ENCODE results near the gene TIMM13. TPM values are rescaled to one million over a fixed set of nuclear protein-coding genes. Genes with fewer than 3 reads are reported as not detected.
A peak's percentile ranks its signal among the peaks of the same experiment; 100 is the strongest.

TIMM13 gene
- total and polyA plus RNA-seq, 9 of the 15 experiments (the other 6 are each of a cell fraction or from before 2014, with no cell fraction given) = 17.6 to 215 (median 71.8) TPM

GRCh38 chr19:2476451-2477140, 49.2 kb upstream of the TIMM13 start (continued):
- no peak for TF ChIP-seq CBX8 (IDR thresholded peaks at IDR 0.05; ENCODE audit: borderline replicate concordance, extremely low read depth, low read depth, low read length, poor library complexity, severe bottlenecking)
- TF ChIP-seq ARID4B (CRISPR knock-in tag; IDR thresholded peaks at IDR 0.05) = peak; percentile 21; the same call in 1 of the 2 replicates
- no peak for TF ChIP-seq ZKSCAN8 (CRISPR knock-in tag; IDR thresholded peaks at IDR 0.05)
- TF ChIP-seq IRF1 (CRISPR knock-in tag; IDR thresholded peaks at IDR 0.05; ENCODE audit: borderline replicate concordance) = no peak
- TF ChIP-seq CTCFL (IDR thresholded peaks at IDR 0.05; ENCODE audit: borderline replicate concordance, insufficient read depth, low read depth, low read length, poor library complexity, severe bottlenecking) = no peak
- TF ChIP-seq CCNT2 (IDR thresholded peaks at IDR 0.05; ENCODE audit: borderline replicate concordance, extremely low read depth, insufficient read length, low read depth, low read length) = peak; percentile 31
- TF ChIP-seq CBFB (CRISPR knock-in tag; IDR thresholded peaks at IDR 0.05) = no peak
- TF ChIP-seq ZC3H4 (CRISPR knock-in tag; IDR thresholded peaks at IDR 0.05; ENCODE audit: borderline replicate concordance) = peak; percentile 19; the same call in 1 of the 2 replicates
- TF ChIP-seq ZBTB7A (IDR thresholded peaks at IDR 0.05; ENCODE audit: borderline replicate concordance, control insufficient read depth, low read depth, low read length) = peak; percentile 61; the same call in 1 of the 2 replicates
- TF ChIP-seq U2AF1 (optimal IDR thresholded peaks at IDR 0.05; ENCODE audit: low read depth, low read length) = no peak
- no peak for TF ChIP-seq MLLT1 (IDR thresholded peaks at IDR 0.05)
- no peak for TF ChIP-seq ZNF232 (CRISPR knock-in tag; IDR thresholded peaks at IDR 0.05)
- no peak for TF ChIP-seq PHF8 (IDR thresholded peaks at IDR 0.05; ENCODE audit: borderline replicate concordance, low read length)

Data from K562 (cell line).